Astrocyte of the spinal cord (primary cell): ENCODE data around the gene PHF19.

ENCODE experiments used
- DNase-seq: peaks from one replicate; pipeline ENCODE4 v3.0.0; 2011; ENCODE audit warnings: low read depth, low spot score
- H3K4me3 ChIP-seq: 2 replicates; pipeline ENCODE4 v1.5.1; 2011; ENCODE audit warnings: low read depth, mild to moderate bottlenecking, low read length, moderate library complexity
- CTCF ChIP-seq: IDR thresholded peaks from 2 replicates; pipeline ENCODE4 v1.5.1; 2012; ENCODE audit warnings: low read depth, mild to moderate bottlenecking, low read length, inconsistent platforms
- in situ Hi-C: cut with HindIII; loops from 2 replicates; pipeline ENCODE4 v1.10.0; 2017; ENCODE audit warnings: low sequenced_read_pairs

The PHF19 gene

GRCh38 chr9:120904978-120905301, 28.0 kb upstream of the PHF19 start:
- no peak for DNase-seq
- in situ Hi-C loops, result no loop called here
- no peak overlapping the region for H3K4me3 ChIP-seq
- TF ChIP-seq CTCF, result no peak

- no peak for TF ChIP-seq CTCF
- in situ Hi-C loops, result no loop called here
- H3K4me3 ChIP-seq, result no peak overlapping the region
- no peak for DNase-seq
These were observed 27.3 kb upstream of the PHF19 start for GRCh38 chr9:120904061-120904977.

GRCh38 chr9:120902569-120903535, 25.9 kb upstream of the PHF19 start:
- no peak overlapping the region for H3K4me3 ChIP-seq
- in situ Hi-C loops, result no loop called here
- DNase-seq, result no peak
- no peak for TF ChIP-seq CTCF

GRCh38 chr9:120901755-120902568, 25.0 kb upstream of the PHF19 start:
- TF ChIP-seq CTCF, result no peak
- in situ Hi-C loops, result no loop called here
- no peak for DNase-seq
- no peak overlapping the region for H3K4me3 ChIP-seq

GRCh38 chr9:120900824-120901223, 23.8 kb upstream of the PHF19 start:
- no peak for DNase-seq
- no peak overlapping the region for H3K4me3 ChIP-seq
- in situ Hi-C loops, result no loop called here
- TF ChIP-seq CTCF, result no peak
